Stimulated activated CD4-positive, alpha-beta T cell treated with anti-CD3 and anti-CD28 coated beads, TNF-alpha, amount 100 ng/mL, for 4 hours (primary cell): ENCODE results near the gene LARGE1.

Experiments
- DNase-seq, 3 experiments: peaks; one replicate each; pipeline ENCODE4 v3.0.0-alpha.2; 2020; ENCODE audit warnings: low read depth in 3 of 3

Gene LARGE1

GRCh38 chr22:33658775-33659174, 261.5 kb downstream of the LARGE1 start:
- no peak for DNase-seq

- no peak for DNase-seq
Observed at GRCh38 chr22:33657670-33658069, 262.6 kb downstream of the LARGE1 start.

- DNase-seq, result no peak
Observed at GRCh38 chr22:33656808-33657628, 263.3 kb downstream of the LARGE1 start.

- no peak for DNase-seq
Observed at GRCh38 chr22:33654173-33654895, 265.9 kb downstream of the LARGE1 start.

GRCh38 chr22:33653532-33654063, 266.7 kb downstream of the LARGE1 start:
- no peak for DNase-seq

- DNase-seq, result no peak
Observed at GRCh38 chr22:33652615-33653014, 267.7 kb downstream of the LARGE1 start.

- no peak for DNase-seq
Observed at GRCh38 chr22:33650244-33650643, 270.0 kb downstream of the LARGE1 start.

- no peak for DNase-seq
Observed at GRCh38 chr22:33648478-33648877, 271.8 kb downstream of the LARGE1 start.

- DNase-seq, result no peak
Observed at GRCh38 chr22:33640900-33641299, 279.4 kb downstream of the LARGE1 start.

GRCh38 chr22:33639588-33640254, 280.6 kb downstream of the LARGE1 start:
- no peak for DNase-seq

- no peak for DNase-seq
Observed at GRCh38 chr22:33635766-33636165, 284.5 kb downstream of the LARGE1 start.

GRCh38 chr22:33631777-33632176, 288.5 kb downstream of the LARGE1 start:
- DNase-seq, result no peak

- DNase-seq, result no peak
Observed at GRCh38 chr22:33625959-33626358, 294.3 kb downstream of the LARGE1 start.

GRCh38 chr22:33620085-33620484, 300.2 kb downstream of the LARGE1 start:
- DNase-seq, result no peak

GRCh38 chr22:33606504-33606903, 313.8 kb downstream of the LARGE1 start:
- no peak for DNase-seq

- DNase-seq, result no peak
Observed at GRCh38 chr22:33605666-33606065, 314.6 kb downstream of the LARGE1 start.

- DNase-seq, result no peak
Observed at GRCh38 chr22:33605221-33605620, 315.1 kb downstream of the LARGE1 start.

GRCh38 chr22:33601062-33601461, 319.2 kb downstream of the LARGE1 start:
- no peak for DNase-seq

GRCh38 chr22:33600595-33600994, 319.7 kb downstream of the LARGE1 start:
- DNase-seq, result no peak

GRCh38 chr22:33600113-33600512, 320.2 kb downstream of the LARGE1 start:
- no peak for DNase-seq

GRCh38 chr22:33599596-33599995, 320.7 kb downstream of the LARGE1 start:
- DNase-seq, result no peak

GRCh38 chr22:33598821-33599220, 321.5 kb downstream of the LARGE1 start:
- DNase-seq, result no peak
